NCI-H1417 (cell line): ENCODE measurements around the gene SPRR2D.
A peak's percentile ranks its signal among the peaks of the same experiment; 100 is the strongest.
"Not testable (repeated sequence)": the region's sequence is repeated elsewhere in the genome, so short reads cannot be mapped to it uniquely, and the experiment has no call there.

Experiments used
- DNase-seq, 3 experiments: peaks; one replicate each; lab custom pipeline; 2025; lab: John Stamatoyannopoulos, UW

Gene SPRR2D

GRCh38 chr1:153040950-153041631 lies at the start of gene SPRR2D:
TSS of gene SPRR2D (minus strand) at chr1:153041120. CDS start at chr1:153040346, 774 bp downstream.
- no peak for DNase-seq

- no peak for DNase-seq
These were observed 46.7 kb upstream of the SPRR2D start for GRCh38 chr1:153087652-153088051.

- no peak for DNase-seq
These were observed 40.8 kb upstream of the SPRR2D start for GRCh38 chr1:153081736-153082135.

- no peak for DNase-seq
These were observed 32.1 kb upstream of the SPRR2D start for GRCh38 chr1:153072806-153073726.

- DNase-seq: no peak
These were observed 30.6 kb upstream of the SPRR2D start, which contains the start of gene SPRR2B for GRCh38 chr1:153071511-153071910. TSS of gene SPRR2B (minus strand) at chr1:153071611. CDS start at chr1:153070839, 772 bp downstream.

- DNase-seq: no peak
These were observed 29.3 kb upstream of the SPRR2D start for GRCh38 chr1:153070243-153070642.

GRCh38 chr1:153058826-153059784 lies 18.2 kb upstream of the SPRR2D start:
- no peak for DNase-seq

GRCh38 chr1:153058154-153058553 lies 17.2 kb upstream of the SPRR2D start:
- DNase-seq: no peak

- DNase-seq: no peak
These were observed 16.5 kb upstream of the SPRR2D start, which contains the start of gene SPRR2A for GRCh38 chr1:153057375-153057774. TSS of gene SPRR2A (minus strand) at chr1:153057512. CDS start at chr1:153056735, 777 bp downstream.

- peak in 1 of 3 experiments; percentile 6 for DNase-seq
These were observed 15.2 kb upstream of the SPRR2D start for GRCh38 chr1:153056111-153056510.

GRCh38 chr1:153049211-153049610 lies 8.3 kb upstream of the SPRR2D start:
- DNase-seq: no peak

GRCh38 chr1:153035211-153035610 lies 5.7 kb downstream of the SPRR2D start:
- DNase-seq: no peak

- peak in 1 of 3 experiments; percentile 54 for DNase-seq
These were observed 8.1 kb downstream of the SPRR2D start for GRCh38 chr1:153032677-153033308.

GRCh38 chr1:153032073-153032472 lies 8.8 kb downstream of the SPRR2D start:
- peak in 1 of 3 experiments; percentile 62 for DNase-seq

GRCh38 chr1:153030895-153031294 lies 10.0 kb downstream of the SPRR2D start, which contains the start of gene SPRR1B:
TSS of gene SPRR1B (plus strand) at chr1:153031203. CDS start at chr1:153032346, 1,143 bp downstream.
- peak in 1 of 3 experiments; percentile 19 for DNase-seq

- no peak for DNase-seq
These were observed 12.2 kb downstream of the SPRR2D start for GRCh38 chr1:153028766-153029165.

GRCh38 chr1:153025797-153026196 lies 15.1 kb downstream of the SPRR2D start:
- no peak for DNase-seq

GRCh38 chr1:153024413-153024812 lies 16.5 kb downstream of the SPRR2D start:
- no peak for DNase-seq

GRCh38 chr1:153023109-153023508 lies 17.8 kb downstream of the SPRR2D start:
- no peak for DNase-seq

GRCh38 chr1:153022340-153022739 lies 18.6 kb downstream of the SPRR2D start:
- not testable (repeated sequence) for DNase-seq

GRCh38 chr1:153021829-153022228 lies 19.1 kb downstream of the SPRR2D start:
- DNase-seq: not testable (repeated sequence)
